Measurements from ENCODE around the gene MCRIP2. TPM values are rescaled to one million over a fixed set of nuclear protein-coding genes. Genes with fewer than 3 reads are reported as not detected.

Gene MCRIP2
- total RNA-seq, 1 donor from 2014 or later: 20.9 TPM

- DNase-seq (ENCODE audit: low read depth) (no peak), FAIRE-seq (no peak)
- no peak overlapping the region for H2AFZ ChIP-seq (ENCODE audit: low read depth, low read length)
- H3K79me2 ChIP-seq (ENCODE audit: insufficient read depth, low read length): no peaks in the 10 kb centered on the region
- peaks cover 38% of the 10 kb centered on the region for H4K20me1 ChIP-seq (ENCODE audit: insufficient read depth, low read length)
- H3K4me3 ChIP-seq (ENCODE audit: insufficient read depth, low read depth, low read length): no peak overlapping the region
- TF ChIP-seq EZH2 (IDR thresholded peaks at IDR 0.05; ENCODE audit: insufficient read depth, low read length) (no peak), CTCF (IDR thresholded peaks at IDR 0.05; ENCODE audit: insufficient read depth, low read depth, low read length) (no peak)
- H3K27me3 ChIP-seq (ENCODE audit: insufficient read depth, low read length): no peaks in the 10 kb centered on the region
- H3K4me1 ChIP-seq (ENCODE audit: insufficient read depth, low read length): peaks cover 7% of the 10 kb centered on the region
- no peaks in the 10 kb centered on the region for H3K27me3 Mint-ChIP-seq (ENCODE audit: low read depth, unreplicated experiment)
- no peak overlapping the region for H3K4me3 Mint-ChIP-seq (ENCODE audit: unreplicated experiment)
- no peak overlapping the region for H3K27ac ChIP-seq (ENCODE audit: low read depth, low read length)
- no peaks in the 10 kb centered on the region for H3K9me3 ChIP-seq (ENCODE audit: insufficient read depth, low read depth, low read length)
- H3K9me3 Mint-ChIP-seq (ENCODE audit: unreplicated experiment): no peaks in the 10 kb centered on the region
- H3K4me2 ChIP-seq (ENCODE audit: low read length): no peak overlapping the region
- H3K36me3 Mint-ChIP-seq (ENCODE audit: low read depth, unreplicated experiment): peaks cover 15% of the 10 kb centered on the region
- H3K9ac ChIP-seq (ENCODE audit: low read length): no peak overlapping the region
- H3K36me3 ChIP-seq (ENCODE audit: insufficient read depth, low read length): no peaks in the 10 kb centered on the region
- H3K27ac Mint-ChIP-seq (ENCODE audit: unreplicated experiment): no peak overlapping the region
- no peaks in the 10 kb centered on the region for H3K4me1 Mint-ChIP-seq (ENCODE audit: low read depth, unreplicated experiment)
Observed at GRCh38 chr16:616733-617586, 24.7 kb upstream of the MCRIP2 start.

GRCh38 chr16:617855-618254 lies 23.8 kb upstream of the MCRIP2 start:
- no peak overlapping the region for H3K4me3 Mint-ChIP-seq (ENCODE audit: unreplicated experiment)
- no peak for DNase-seq (ENCODE audit: low read depth)
- Histone ChIP-seq H3K4me2 (ENCODE audit: low read length) (no peak overlapping the region), H3K79me2 (ENCODE audit: insufficient read depth, low read length) (peaks cover 2% of the 10 kb centered on the region), H3K9me3 (ENCODE audit: insufficient read depth, low read depth, low read length) (no peaks in the 10 kb centered on the region), H3K36me3 (ENCODE audit: insufficient read depth, low read length) (no peaks in the 10 kb centered on the region), H3K9ac (ENCODE audit: low read length) (no peak overlapping the region), H3K27me3 (ENCODE audit: insufficient read depth, low read length) (no peaks in the 10 kb centered on the region), H2AFZ (ENCODE audit: low read depth, low read length) (no peak overlapping the region), H3K27ac (ENCODE audit: low read depth, low read length) (no peak overlapping the region), H3K4me3 (ENCODE audit: insufficient read depth, low read depth, low read length) (no peak overlapping the region), H3K4me1 (ENCODE audit: insufficient read depth, low read length) (peaks cover 15% of the 10 kb centered on the region), H4K20me1 (ENCODE audit: insufficient read depth, low read length) (peaks cover 40% of the 10 kb centered on the region)
- no peak for TF ChIP-seq CTCF (IDR thresholded peaks at IDR 0.05; ENCODE audit: insufficient read depth, low read depth, low read length)
- no peak for TF ChIP-seq EZH2 (IDR thresholded peaks at IDR 0.05; ENCODE audit: insufficient read depth, low read length)
- H3K9me3 Mint-ChIP-seq (ENCODE audit: unreplicated experiment): no peaks in the 10 kb centered on the region
- H3K27me3 Mint-ChIP-seq (ENCODE audit: low read depth, unreplicated experiment): no peaks in the 10 kb centered on the region
- H3K27ac Mint-ChIP-seq (ENCODE audit: unreplicated experiment): no peak overlapping the region
- H3K36me3 Mint-ChIP-seq (ENCODE audit: low read depth, unreplicated experiment): peaks cover 15% of the 10 kb centered on the region
- FAIRE-seq: no peak
- H3K4me1 Mint-ChIP-seq (ENCODE audit: low read depth, unreplicated experiment): no peaks in the 10 kb centered on the region

All from astrocyte (in vitro differentiated cells and primary cell).